GM12878 (cell line): ENCODE data around the gene KIF25. TPM values are rescaled to one million over a fixed set of nuclear protein-coding genes. Genes with fewer than 3 reads are reported as not detected.

Experiments
- polyA plus RNA-seq, 11 experiments: library from polyadenylated mRNA; depleted of rRNA in 4 of 11; unstranded in 6 of 11; stranded (reverse) in 5 of 11; fragments of >200 nt; fragmentation: Nextera tagmentation in 4 of 11; fragmentation: Illumina TruSeq in 1 of 11; extraction: Ambion mirVana in 4 of 11; extraction: Trizol in 1 of 11; gene quantifications; 1 replicate in 1 of 11; 2 replicates in 10 of 11; pipeline versions ENCODE4 v1.2.1 to v1.2.3, GENCODE V29; 2011 to 2016; ENCODE audit warnings: inconsistent platforms in 2 of 11, missing spikeins in 2 of 11, low read depth in 1 of 11
- total RNA-seq, 4 experiments: library from RNA; depleted of rRNA in 3 of 4; stranded (reverse); fragments of >200 nt in 3 of 4; fragmentation: Illumina TruSeq in 1 of 4; extraction: Trizol in 1 of 4; gene quantifications; 2 replicates each; pipeline versions ENCODE4 v1.2.1 to v1.2.3, GENCODE V29; 2013 to 2021

Gene KIF25
- total and polyA plus RNA-seq, 10 of the 15 experiments (the other 5 are each of a cell fraction or from before 2014, with no cell fraction given) = not detected

Other genes with a start within 250 kb of the KIF25 start
- 47.2 and 52.8 TPM in 2 replicates for gene AFDN, start 170.8 kb upstream of the KIF25 start, total RNA-seq (2014; rRNA removed)
- 65.4 and 65.7 TPM in 2 replicates for gene AFDN, start 170.8 kb upstream of the KIF25 start, total RNA-seq (2014; rRNA removed; fragmentation: Illumina TruSeq; extraction: Trizol)
- gene AFDN, start 170.8 kb upstream of the KIF25 start, total RNA-seq (2021) = 67.8 and 68.2 TPM in 2 replicates
- gene AFDN, start 170.8 kb upstream of the KIF25 start, polyA plus RNA-seq (2011; rRNA removed) = 40.7 and 43.0 TPM in 2 replicates
- gene AFDN, start 170.8 kb upstream of the KIF25 start, polyA plus RNA-seq (2014; fragmentation: Illumina TruSeq; extraction: Trizol) = 58.5 and 89.6 TPM in 2 replicates
- gene AFDN, start 170.8 kb upstream of the KIF25 start, polyA plus RNA-seq (2014; fragmentation: Nextera tagmentation; extraction: Ambion mirVana) = 1 to 10 TPM; 5.7 to 8.7 TPM
- 48.5 and 50.2 TPM in 2 replicates for gene AFDN, start 170.8 kb upstream of the KIF25 start, polyA plus RNA-seq (2014; rRNA removed)
- gene AFDN, start 170.8 kb upstream of the KIF25 start, polyA plus RNA-seq (2016; fragmentation: Nextera tagmentation; extraction: Ambion mirVana) = 10 to 100 TPM in 1 of 2 experiments, 1 to 10 TPM in 1; 7.2 to 11.8 TPM
- gene FRMD1, start 81.5 kb downstream of the KIF25 start, total RNA-seq (2014; rRNA removed) = not detected in 2 replicates
- not detected in 2 replicates for gene FRMD1, start 81.5 kb downstream of the KIF25 start, total RNA-seq (2014; rRNA removed; fragmentation: Illumina TruSeq; extraction: Trizol)
- gene FRMD1, start 81.5 kb downstream of the KIF25 start, total RNA-seq (2021) = not detected in 2 replicates
- gene FRMD1, start 81.5 kb downstream of the KIF25 start, polyA plus RNA-seq (2011; rRNA removed) = not detected in 2 replicates
- not detected in 2 replicates for gene FRMD1, start 81.5 kb downstream of the KIF25 start, polyA plus RNA-seq (2014; fragmentation: Illumina TruSeq; extraction: Trizol)
- gene FRMD1, start 81.5 kb downstream of the KIF25 start, polyA plus RNA-seq (2014; fragmentation: Nextera tagmentation; extraction: Ambion mirVana) = not detected
- gene FRMD1, start 81.5 kb downstream of the KIF25 start, polyA plus RNA-seq (2014; rRNA removed) = 0.01 TPM in 1 of 2 replicates, not detected in the other
- gene FRMD1, start 81.5 kb downstream of the KIF25 start, polyA plus RNA-seq (2016; fragmentation: Nextera tagmentation; extraction: Ambion mirVana) = not detected